Head of caudate nucleus (tissue), 42 donors: ENCODE data around the gene ABHD12.
A peak's percentile ranks its signal among the peaks of the same experiment; 100 is the strongest.
"Not testable (repeated sequence)": the region's sequence is repeated elsewhere in the genome, so short reads cannot be mapped to it uniquely, and the experiment has no call there.

Experiments
- DNase-seq, 42 donors: peaks; one replicate each; pipeline versions ENCODE4 v3.0.0 to v3.0.0-alpha.2; 2020 to 2021; ENCODE audit warnings: mixed read lengths in 7 of 42
- intact Hi-C: fragments of 100-400 bp; cut with DNase I; formaldehyde crosslinking; loops from one replicate; pipeline ENCODE4 v1.15.0; 2022

ABHD12 gene

GRCh38 chr20:25275813-25276532 is 114.7 kb downstream of the ABHD12 start:
- intact Hi-C loops, result no loop called here
- peak in 19 of 42 donors; percentile 0 to 36 (median 10) for DNase-seq

DNA sequence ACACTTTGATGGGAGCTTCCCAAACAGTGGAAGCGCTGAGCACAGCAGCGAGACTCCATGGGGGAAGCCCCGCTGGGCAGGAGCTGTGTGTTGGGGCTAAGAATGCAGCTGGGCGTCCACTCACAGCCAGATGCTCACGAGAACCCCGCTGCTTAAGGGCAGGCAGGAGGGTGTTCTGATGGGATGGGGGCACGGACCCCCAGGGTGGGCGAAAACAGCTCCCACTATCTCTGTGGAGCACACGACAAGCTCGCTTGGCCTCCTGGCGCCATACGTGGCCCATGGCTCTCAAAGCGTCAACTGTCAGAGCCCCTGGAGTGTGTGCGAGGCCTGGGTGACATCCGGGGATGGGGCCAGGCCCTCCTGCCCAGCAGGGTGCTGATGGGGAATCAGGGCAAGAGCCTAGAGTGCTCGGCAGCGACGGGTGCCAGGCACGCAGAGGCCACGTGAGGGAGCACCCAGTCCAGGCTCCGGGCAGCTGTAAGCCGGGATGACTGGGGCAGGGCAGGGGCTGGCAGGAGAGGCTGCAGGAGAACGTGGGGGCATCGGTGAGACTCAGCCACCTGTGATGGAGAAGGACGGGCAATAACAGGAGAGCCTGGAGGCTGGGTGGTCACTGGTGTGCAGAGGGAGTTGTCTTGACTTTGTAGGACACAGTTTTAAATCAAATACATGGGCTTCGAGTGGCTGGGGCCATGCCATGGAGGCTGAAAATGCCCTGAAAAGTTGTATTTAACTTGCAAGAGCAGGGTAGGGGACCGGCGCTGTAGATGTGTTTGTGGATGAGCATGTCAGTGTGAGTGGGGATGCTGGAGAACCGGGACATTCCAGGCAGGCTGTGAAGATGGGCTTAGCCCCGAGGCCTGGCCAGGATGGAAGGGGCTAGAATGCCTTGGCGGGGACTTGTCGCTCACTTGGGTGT is 115.5 kb downstream of the ABHD12 start:
- intact Hi-C loops, result no loop called here
- peak in 22 of 42 donors; percentile 3 to 48 (median 18) for DNase-seq

DNA sequence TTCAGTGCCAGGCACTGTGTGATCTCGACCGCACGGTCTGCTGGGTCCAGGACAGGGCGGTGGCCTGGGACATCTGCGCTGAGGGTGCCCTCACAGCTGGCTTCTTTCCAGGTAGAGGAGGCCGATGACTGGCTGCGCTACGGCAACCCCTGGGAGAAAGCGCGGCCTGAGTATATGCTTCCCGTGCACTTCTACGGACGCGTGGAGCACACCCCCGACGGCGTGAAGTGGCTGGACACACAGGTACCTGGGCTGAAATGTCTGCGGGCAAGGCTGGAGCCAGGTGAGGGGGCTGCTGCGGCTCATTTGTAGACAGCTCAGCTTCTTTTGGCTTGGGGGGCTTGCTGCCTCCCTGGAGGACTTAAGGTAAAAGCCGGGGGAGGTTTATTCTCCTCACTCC is 116.2 kb downstream of the ABHD12 start:
- peak in 20 of 42 donors; percentile 2 to 35 (median 12) for DNase-seq

GRCh38 chr20:25273541-25274358 is 116.9 kb downstream of the ABHD12 start:
- peak in 34 of 42 donors; percentile 11 to 78 (median 46) for DNase-seq

More for the DNA sequence above, 116.2 kb downstream of the ABHD12 start:
- intact Hi-C loops, result no loop called here

GRCh38 chr20:25273046-25273445 is 117.6 kb downstream of the ABHD12 start:
- peak in 34 of 42 donors; percentile 30 to 81 (median 48) for DNase-seq
- intact Hi-C loops, result no loop called here

More at GRCh38 chr20:25273541-25274358, 116.9 kb downstream of the ABHD12 start:
- intact Hi-C loops, result no loop called here

GRCh38 chr20:25272223-25273000 is 118.2 kb downstream of the ABHD12 start:
- intact Hi-C loops, result no loop called here
- DNase-seq, result peak in 23 of 42 donors; percentile 2 to 66 (median 19)

DNA sequence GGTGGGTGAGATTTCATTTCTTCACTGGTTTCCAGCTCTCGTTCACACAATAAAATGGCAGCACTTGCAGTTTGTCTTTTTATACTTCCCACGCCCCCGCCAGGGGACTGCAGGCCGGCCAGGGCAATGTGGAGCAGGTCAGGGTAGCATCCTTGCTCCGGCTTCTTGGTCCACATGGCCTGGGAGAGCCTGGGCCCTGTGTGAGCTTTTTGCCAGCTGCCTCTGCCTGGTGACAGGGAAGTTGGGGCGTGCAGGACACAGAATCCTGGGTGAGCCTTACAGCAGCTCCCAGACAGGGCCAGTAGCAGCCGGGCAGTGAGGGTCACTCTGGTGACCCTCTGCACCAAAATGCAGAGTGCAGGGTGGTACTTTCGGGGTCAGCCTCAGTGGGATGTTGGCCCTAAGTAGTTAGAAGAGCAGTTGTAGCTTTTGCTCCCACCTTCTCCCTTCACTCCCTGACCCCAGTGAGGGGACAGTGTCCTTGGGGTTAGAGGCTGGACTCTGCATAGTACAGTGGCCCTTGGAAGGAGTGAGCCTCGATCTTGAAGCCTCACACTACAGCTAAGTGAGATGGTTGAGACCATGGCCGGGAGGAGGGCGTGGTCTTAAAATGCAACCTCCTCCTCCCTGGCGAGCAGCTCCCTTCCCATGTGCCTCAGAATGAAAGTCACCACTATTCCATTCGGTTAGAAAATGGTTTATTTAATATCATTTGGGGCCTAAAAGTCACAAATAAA is 119.0 kb downstream of the ABHD12 start:
- intact Hi-C loops, result no loop called here
- peak in 19 of 42 donors; percentile 2 to 36 (median 7) for DNase-seq

GRCh38 chr20:25270829-25271251 is 119.8 kb downstream of the ABHD12 start:
- peak in 22 of 42 donors; percentile 0 to 39 (median 6) for DNase-seq
- intact Hi-C loops, result no loop called here

DNA sequence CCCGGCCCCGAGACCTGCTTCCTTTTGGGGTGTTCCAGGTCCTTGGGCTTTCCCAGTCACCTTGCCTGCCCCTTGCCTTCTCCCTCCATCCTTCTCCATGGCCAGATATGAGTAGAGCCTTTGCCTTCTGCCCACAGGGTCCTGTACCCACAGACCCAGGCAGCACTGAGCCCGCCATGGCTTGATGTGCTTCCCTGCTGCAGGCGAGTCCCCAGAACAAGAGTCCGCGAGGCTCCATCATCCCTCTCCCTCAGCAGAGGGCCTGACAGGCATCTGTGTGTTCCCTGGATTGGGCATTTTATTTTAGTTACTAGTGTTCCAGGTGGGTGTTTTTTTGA is 120.8 kb downstream of the ABHD12 start:
- peak in 20 of 42 donors; percentile 1 to 36 (median 8) for DNase-seq
- intact Hi-C loops, result no loop called here

- intact Hi-C loops, result no loop called here
Observed at GRCh38 chr20:25269057-25269832, 121.4 kb downstream of the ABHD12 start.

DNA sequence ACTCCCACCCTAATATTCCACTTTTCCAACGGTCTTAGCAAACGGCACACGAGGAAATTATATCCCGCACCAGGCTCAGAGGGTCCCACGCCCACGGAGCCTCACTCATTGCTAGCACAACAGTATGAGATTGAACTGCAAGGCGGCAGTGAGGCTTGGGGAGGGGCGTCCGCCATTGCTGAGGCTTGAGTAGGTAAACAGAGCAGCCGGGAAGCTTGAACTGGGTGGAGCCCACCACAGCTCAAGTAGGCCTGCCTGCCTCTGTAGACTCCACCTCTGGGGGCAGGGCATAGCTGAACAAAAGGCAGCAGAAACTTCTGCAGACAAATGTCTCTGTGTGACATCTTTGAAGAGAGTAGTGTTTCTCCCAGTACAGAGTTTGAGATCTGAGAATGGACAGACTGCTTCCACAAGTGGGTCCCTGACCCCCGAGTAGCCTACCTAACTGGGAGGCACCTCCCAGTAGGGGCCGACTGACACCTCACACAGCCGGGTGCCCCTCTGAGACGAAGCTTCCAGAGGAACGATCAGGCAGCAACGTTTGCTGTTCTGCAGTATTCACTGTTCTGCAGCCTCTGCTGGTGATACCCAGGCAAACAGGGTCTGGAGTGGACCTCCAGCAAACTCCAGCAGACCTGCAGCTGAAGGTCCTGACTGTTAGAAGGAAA is 129.7 kb downstream of the ABHD12 start:
- intact Hi-C loops, result not testable (repeated sequence)
- DNase-seq, result peak in 12 of 42 donors; percentile 1 to 29 (median 7)

More at GRCh38 chr20:25269057-25269832, 121.4 kb downstream of the ABHD12 start:
- DNase-seq, result peak in 19 of 42 donors; percentile 2 to 40 (median 7)

- intact Hi-C loops, result no loop called here
Observed at GRCh38 chr20:25259788-25260254, 130.8 kb downstream of the ABHD12 start.

GRCh38 chr20:25259358-25259757 is 131.3 kb downstream of the ABHD12 start:
- intact Hi-C loops, result no loop called here
- DNase-seq, result peak in 10 of 42 donors; percentile 1 to 30 (median 11)

More at GRCh38 chr20:25259788-25260254, 130.8 kb downstream of the ABHD12 start:
- peak in 12 of 42 donors; percentile 1 to 25 (median 4) for DNase-seq

- peak in 6 of 42 donors; percentile 0 to 25 (median 12) for DNase-seq
- intact Hi-C loops, result no loop called here
Observed at GRCh38 chr20:25258828-25259227, 131.8 kb downstream of the ABHD12 start.

- intact Hi-C loops, result no loop called here
- DNase-seq, result peak in 9 of 42 donors; percentile 5 to 43 (median 22)
Observed at GRCh38 chr20:25258476-25258805, 132.2 kb downstream of the ABHD12 start.
